NCI-H69 (cell line): ENCODE data around the gene PHF20.
"Not testable (repeated sequence)": the region's sequence is repeated elsewhere in the genome, so short reads cannot be mapped to it uniquely, and the experiment has no call there.

Source experiments
- DNase-seq: peaks from one replicate; lab custom pipeline; 2025; lab: John Stamatoyannopoulos, UW

Gene PHF20

DNA sequence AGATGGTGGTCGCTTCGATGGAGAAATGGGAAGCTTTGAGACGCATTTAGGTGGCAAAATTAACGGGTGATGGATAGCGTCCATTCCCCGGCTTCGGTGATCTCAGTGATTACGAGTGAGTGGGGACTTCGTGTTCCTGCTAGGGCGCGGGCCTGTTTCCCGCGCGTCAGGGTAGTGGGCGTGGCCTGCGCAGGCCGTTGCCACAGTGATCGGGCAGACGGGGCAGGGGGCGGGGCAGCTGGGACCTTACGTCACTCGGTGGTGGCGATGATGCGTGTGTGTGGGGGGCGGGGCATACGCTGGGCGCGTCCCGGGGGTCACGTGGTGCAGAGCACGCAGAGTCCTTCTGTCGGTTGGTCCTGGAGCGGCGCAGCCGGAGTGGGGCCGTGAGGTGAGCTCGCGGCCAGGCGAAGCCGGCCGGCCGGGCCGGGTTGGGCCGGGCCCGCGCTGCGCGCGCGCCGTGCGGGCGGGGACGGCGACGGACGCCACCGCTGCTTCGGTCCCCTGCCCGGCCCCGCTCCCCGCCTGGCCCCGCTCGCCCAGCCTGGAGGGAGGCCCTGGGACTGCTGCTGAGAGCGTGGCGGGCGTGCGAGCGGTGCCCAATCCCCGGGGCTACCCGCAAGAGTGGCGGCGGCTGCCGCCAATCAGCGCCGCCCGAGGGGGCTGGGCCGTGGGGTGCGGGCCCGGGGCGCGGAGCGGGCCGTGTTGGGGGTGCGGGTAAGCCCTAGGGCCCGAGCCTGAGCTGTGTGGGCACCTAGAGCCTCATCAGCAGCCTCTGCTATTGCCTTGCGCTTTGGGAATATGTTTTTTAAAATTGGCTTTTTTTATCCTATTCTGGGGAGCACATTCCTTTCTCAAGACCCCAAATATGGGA, at the start of gene PHF20:
Gene PHF20 (plus strand): TSS at position 327 of the 874 bp plus-strand sequence. CDS start 29,508 bp downstream, outside the sequence.
- peak; percentile 97 for DNase-seq

DNA sequence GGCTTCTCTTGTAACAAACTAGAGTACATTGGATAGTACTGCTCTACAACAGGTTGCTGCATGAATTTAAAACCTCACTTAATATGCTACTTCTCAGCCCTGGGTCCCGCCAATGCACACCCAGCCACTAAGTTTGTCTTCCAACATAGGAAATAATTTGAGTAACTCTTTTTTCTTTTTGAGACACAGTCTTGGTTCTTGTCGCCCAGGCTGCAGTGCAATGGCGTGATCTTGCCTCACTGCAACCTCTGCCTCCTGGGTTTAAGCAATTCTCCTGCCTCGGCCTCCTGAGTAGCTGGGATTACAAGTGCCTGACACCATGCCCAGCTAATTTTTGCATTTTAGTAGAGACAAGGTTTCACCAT, 48.6 kb upstream of the PHF20 start:
- DNase-seq = not testable (repeated sequence)

DNA sequence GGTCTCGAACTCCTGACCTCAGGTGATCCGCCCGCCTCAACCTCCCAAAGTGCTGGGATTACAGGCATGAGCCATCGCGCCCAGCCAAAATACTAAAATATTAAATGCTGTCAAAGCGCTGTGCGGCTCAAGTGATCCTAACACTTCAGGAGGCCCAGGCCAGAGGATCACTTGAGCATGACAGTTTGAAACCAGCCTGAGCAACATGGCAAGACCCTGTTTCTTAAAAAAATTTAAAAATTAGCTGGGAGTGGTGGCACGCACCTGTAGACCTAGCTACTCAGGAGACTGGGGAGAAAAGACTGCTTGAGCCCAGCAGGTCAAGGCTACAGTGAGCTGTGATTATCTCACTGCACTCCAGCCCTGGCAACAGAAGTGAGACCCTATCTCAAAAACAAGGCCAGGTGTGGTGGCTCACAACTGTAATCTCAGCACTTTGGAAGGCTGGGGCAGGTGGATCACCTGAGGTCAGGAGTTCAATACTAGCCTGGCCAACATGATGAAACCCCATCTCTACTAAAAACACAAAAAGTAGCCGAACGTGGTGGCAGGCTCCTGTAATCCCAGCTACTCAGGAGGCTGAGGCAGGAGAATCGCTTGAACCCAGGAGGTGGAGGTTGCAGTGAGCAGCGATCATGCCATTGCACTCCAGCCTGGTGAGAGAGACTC, 48.0 kb upstream of the PHF20 start:
- DNase-seq = not testable (repeated sequence)

DNA sequence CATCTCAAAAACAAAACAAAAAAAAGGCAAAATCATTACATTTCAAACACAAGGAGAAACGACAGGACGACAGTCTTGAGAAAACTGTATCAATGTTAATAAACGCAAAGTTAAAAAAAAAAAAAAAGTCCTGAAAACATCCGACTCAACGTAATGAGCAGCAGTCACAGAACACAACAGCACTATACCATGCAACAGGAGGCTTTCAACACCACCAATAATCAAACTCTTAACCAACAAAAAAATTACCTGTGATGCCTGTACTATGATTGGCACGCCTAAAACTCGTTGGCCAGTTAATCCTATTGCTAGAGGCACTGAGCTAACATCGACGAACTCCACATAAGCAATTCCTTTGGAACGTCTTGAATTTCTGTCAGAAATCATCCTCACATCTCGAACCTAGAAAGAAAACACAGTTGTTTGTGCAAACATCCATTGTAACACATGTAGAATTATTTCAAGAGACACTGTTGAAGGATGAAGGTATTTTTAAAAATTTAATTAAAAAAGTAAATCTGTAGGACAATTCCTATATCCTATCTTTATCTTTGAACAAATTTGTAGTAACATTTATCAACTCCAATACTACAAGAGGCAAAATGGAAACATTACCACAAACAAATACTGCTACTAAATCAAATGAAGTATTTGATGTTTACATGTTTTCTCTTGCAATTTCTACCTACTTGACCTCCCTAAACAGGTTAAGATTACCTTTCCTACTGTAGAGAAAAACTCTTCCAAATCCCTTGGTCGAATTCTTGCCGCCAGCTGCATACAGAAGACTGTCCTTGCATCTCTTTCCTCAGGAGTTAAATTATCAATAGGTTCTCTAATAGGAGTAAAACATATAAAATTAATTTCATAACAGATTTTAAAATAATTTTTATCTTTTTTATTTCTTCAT, 47.2 kb upstream of the PHF20 start:
- no peak for DNase-seq

DNA sequence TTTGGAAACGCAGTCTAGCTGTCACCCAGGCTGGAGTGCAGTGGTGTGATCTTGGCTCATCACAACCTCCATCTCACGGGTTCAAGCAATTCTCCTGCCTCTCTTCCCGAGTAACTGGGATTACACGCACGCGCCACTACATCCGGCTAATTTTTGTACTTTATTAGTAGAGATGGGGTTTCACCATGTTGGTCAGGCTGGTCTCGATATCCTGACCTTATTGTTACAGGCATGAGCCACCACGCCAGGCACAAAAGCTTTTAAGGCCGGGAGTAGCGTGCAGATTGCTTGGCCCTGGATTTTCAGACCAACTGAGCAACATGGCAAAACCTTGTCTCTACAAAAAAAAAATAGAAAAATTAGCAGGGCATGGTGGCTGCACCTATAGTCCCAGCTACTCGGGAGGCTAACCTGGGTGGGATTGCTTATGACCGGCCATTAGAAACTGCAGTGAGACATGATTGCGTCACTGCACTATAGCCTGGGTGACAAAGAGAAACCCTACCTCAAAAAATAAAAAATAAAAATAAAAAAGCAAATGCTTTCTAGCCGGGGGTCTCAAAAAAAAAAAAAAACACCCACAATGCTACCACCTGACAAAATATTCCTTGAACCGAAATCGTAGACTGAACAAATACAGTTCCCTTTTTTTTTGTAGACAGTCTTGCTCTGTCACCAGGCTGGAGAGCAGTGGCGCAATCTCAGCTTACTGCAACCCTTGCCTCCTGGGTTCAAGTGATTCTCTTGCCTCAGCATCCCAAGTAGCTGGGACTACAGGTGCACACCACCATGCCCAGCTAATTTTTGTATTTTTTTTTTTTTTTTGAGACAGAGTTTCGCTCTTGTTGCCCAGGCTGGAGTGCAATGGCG, 44.7 kb upstream of the PHF20 start:
- no peak for DNase-seq

DNA sequence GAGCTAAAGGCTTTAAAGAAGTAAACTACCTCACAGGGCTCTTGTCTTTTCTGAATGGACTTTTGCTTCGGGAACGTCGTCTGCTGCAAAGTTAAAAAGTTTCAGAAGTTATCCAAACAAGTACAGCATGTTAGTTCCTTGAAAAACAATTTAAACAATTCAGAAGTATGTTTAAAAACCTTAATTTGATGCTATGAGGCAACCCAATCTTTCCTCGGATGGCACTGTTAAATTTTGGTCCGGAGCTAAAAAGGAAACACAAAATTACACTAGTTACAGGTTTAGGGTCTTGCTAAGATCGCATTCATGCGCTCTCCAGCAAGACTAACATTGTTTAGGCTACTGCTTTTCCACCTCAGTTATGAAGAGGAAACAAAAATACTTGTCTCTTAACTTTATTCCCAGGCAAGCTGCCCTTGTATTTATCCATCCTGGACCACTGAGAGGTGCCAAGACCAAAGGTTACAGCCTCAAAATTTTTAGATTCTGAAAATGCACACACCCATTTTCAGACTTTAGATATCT, 42.5 kb upstream of the PHF20 start:
- DNase-seq = no peak

DNA sequence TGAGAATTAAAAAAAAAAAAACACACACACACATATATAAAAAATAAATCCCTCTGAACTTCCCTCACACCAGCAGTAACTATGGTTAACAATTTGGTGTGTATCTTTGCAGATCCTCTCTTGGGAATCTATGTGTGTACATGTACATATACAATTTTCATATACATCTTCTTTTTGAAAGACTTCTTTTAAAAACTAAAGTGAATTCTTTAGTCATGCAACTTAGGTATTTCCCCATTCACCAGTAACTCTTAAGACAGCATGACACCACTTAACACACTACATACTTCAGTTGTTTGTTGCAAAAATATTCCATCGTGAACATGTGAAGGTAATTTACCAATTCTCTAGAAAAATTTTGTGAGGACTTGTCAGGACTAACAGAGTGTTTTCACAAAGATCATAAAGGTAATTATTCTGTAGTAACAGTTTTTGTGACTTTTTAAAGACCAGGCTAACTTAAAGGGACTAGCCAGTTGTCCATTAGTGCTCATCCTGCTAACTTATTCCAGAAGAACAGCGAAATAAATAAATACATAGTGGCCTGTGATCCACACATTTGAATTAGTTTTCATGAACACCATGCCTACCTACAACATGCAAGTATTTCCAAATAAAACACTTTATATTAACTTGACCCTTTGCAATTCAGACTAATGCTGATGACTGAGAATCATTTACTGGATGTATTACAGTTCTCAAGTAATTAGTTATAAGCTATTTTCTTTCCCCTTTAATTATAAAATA, 41.8 kb upstream of the PHF20 start:
- no peak for DNase-seq

DNA sequence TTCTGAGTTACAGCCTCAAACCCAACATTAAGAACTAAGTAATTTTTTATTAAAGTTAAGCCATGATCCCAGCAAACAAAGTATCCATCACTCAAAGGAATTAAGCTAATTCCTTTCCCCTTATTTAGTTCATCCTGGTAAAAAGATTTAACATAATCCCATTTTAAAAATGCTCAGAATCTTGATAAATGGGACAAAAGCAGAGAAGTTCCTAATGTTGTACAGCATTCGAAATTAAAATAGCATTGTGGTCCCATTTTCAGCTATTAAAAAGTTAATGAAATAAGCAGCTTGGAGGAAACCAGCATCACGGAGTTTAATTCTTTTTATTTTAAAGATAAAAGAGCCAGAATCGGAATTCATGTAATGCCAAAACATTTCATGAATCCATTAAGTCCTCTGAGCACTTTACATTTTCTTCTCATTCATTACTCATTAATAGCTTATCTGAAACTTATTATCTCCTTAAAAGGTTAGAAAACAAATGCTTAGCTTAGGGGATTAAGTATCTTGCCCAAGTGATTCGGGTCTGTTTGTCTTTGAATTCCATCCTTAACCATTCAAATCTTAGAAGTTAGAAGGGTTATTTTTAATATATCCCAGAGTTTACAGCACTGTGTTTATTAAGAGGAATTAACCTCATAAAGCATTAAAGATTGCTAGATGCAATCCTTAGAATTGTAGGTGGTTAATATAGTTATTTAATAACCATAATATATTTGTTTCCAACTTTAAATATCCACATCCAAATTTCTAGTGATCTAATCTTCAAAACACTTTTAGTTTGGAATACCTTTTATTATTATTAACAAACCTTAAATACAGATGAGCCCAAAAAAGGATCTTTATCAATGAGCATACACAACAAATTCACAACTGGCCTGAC, 41.0 kb upstream of the PHF20 start:
- DNase-seq = no peak

DNA sequence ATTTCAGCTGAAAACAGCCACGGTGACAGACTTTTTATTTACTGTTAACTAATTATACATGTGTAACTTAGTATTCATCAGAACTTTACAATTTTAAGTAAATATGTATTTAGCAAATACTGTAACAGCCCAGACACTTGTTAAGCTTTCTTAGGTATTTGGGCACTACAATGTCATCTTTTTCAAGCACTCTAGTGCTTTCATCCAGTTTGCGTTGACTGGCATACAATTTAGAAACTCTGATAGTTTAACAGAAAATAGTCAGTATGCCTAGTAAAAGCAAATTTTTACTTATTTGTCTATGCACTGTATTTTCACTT, 40.4 kb upstream of the PHF20 start:
- no peak for DNase-seq

DNA sequence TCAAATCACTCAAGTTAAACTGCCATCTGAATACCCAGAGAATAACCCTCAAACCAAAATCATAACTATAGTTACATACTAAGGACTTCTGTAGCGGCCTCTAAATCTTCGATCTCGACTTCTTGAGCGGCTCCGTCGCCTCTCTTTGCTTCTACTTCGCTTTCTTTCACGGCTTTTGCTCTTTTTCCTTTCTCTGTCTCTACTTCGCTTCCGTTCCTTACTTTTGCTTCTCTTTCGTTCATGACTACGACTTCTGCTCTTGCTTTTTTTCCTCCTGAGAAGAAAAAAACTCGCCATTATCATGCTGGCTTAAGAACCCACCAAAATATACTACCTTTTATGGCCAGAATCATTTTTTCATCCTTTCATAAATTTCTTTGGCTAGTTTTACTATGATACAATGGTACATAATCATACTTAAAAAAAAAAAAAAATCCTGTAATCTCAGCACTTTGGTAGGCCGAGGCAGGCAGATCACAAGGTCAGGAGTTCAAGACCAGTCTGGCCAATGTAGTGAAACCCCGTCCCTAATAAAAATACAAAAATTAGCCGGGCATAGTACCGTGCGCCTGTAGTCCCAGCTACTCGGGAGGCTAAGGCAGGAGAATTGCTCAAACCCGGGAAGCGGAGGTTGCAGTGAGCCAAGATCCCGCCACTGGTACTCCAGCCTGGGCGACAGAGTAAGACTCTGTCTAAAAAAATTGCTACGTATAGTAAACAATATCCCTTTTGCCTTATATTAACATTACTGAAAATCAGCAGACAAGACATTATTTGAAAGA, 39.8 kb upstream of the PHF20 start:
- DNase-seq = no peak

DNA sequence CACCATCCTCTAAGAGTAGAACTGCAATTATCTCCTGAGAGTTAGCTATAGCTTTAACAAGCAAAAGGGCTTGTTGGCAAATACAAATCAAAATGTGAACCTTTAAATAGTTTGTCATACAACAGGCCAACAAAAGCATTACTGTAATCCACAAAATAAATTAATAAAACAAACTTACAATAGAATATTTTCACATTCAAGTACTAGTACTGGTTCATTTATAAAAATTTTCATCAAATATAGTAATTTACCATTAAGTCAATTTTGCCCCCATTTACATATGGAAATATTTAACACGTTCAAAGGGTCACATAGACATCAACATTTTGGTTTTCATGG, 39.2 kb upstream of the PHF20 start:
- no peak for DNase-seq

DNA sequence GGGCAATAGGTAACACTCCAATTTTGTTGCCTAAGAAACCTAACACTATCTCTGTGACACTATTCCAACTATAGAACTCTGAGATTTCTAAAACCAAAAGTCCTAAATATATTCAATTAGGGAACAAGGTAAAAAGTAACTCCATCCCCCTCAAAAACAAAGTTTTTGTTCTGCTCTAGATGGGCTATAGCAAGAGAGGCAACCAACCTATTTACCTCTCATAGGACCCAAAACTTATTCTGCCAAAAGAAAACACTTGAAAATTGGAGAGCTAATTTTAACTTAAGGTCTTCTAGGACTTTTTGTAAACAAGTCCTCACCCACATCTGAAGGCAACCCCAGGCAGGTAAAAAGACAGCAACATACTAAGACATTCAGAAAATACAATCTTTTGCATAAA, 37.4 kb upstream of the PHF20 start:
- no peak for DNase-seq

DNA sequence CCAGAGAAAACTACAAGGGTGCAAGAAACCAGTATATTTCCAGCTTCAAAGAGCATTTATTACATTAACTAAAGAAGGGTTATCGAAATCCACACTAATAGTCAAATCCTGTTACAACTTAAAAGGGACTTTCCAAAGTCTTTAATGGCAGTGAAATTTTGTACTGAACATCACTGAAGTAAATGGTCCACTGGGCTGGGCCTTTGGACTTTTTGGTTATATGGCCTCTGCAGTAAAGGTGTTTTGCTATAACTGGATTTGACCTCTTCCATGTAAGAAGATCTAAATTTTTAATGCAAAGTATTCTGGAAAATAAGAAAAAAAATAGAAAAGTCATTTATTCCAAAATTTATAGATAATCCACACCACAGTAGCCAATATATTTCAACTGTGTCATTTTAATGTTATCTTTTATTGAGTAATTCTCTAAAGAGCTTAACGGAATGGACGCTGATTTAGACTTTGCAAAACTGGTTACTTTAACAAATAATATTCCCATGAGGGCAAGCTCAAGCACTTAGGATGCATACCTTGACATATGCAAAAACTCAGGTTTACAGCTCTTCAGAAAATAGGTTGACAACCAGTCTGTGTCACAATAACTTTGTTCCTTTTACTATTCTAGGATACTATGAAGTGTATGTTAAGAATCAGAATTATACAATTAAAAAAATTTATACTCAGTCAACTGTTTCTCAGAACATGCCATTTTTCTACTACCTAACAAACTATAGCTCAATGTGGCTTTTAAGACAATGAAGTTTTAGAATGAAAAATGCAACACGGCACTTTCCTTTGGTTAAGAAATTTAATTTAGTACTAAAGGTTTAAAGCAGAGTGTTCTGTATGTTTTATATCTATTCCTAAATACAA, 36.8 kb upstream of the PHF20 start:
- DNase-seq = no peak

DNA sequence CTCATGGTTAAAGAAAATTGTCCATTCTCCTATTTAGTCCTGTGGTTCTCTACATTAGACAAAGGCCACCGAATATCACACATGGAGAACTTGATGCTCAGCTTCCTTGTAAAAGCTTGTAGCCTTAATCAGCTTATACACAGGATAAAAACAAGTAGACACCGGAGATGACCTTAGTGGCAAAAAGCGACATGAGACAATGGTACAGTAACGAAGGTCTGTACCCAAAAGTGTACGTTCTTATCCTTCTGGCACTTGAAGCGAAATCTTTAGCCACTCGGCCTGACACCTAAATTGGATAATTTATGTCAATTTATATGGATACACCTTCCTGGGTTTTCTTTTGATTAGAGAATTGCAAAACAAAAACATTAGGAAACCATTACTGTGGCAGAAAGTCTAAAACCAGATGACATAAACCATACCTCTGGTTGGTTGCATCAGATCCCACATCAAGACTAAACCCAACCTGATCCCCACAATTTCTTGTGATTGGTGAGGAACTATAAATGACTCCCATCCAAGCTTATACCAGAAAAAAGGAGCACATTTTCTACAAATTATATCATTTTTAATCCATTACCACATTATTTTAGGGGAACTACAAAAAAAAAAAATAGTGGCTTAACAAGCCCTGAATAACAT, 35.9 kb upstream of the PHF20 start:
- no peak for DNase-seq

DNA sequence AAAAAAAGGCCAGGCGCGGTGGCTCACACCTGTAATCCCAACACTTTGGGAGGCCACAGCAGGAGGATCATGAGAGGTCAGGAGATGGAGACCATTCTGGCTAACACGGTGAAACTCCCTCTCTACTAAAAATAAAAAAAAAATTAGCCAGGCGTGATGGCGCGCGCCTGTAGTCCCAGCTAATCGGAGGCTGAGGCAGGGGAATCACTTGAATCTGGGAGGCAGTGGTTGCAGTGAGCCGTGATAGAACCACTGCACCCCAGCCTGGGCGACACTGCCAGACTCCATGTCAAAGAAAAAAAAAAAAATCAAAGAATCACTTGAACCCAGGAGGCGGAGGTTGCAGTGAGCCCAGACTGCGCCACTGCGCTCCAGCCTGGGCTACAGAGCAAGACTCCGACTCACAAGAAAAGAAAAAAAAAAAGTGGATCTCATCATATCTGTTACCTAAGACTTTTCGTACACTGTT, 33.9 kb upstream of the PHF20 start:
- DNase-seq = no peak

DNA sequence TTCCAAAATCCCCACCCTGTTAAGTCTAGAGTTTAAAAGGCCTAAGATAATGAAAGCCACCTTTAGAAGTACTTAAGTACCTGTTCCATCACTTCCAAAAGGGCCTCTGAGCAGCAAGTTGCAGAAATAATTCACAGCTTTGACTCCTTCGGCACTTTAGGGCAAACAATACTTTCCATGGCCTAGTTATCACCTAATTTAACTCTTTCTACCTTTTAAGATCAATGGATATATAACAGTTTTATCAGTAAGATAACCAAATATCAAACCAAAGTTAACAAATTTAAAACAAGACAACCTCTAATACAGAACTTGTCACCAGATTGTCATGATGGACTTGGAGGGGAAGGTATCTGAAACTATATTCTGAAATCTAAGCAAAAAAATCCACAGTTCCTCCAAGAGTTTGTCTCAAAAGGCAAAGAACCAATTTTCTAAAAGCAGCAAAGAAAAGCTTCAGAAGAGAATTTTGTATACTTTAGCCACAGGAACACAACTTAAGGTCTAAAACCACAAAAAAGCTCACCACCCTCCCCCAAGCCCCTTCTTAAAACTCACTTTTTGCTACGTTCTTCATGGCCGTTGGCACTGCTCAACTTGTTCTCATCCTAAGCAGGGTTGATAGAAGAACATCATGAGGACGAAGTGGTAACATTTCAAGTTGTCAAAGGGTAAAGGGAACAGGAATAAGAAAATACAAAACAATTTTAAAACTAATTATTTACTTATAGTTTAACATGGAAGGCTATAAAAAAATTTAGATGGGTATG, 33.2 kb upstream of the PHF20 start:
- DNase-seq = no peak
